ENCODE data around the gene CHCHD6.

GRCh38 chr3:126955004-126955790 is 251.2 kb downstream of the CHCHD6 start:
- TF ChIP-seq POLR2A (IDR thresholded peaks at IDR 0.05; ENCODE audit: low read length): no peak
- no peak for TF ChIP-seq GATA1 (IDR thresholded peaks at IDR 0.05; ENCODE audit: low read depth, low read length)

Data from erythroblast (primary cell).